ENCODE data around the gene C17orf67.

The C17orf67 gene

GRCh38 chr17:56742601-56743000, 91.1 kb downstream of the C17orf67 start:
- in situ Hi-C loops (cut with MboI; ENCODE audit: low sequenced_read_pairs) = no loop called here

Measured in HL-60/S4 (cell line).